LNCAP (cell line): Measurements from ENCODE around the gene PLD6.

ENCODE experiments used
- TF ChIP-seq, protein P1 (sequence below): fragments of 450-650 bp; IDR thresholded peaks from 2 replicates; pipeline ENCODE4 v1.5.1; 2017; ENCODE audit warnings: mild to moderate bottlenecking

The PLD6 gene, protein sequence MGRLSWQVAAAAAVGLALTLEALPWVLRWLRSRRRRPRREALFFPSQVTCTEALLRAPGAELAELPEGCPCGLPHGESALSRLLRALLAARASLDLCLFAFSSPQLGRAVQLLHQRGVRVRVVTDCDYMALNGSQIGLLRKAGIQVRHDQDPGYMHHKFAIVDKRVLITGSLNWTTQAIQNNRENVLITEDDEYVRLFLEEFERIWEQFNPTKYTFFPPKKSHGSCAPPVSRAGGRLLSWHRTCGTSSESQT

DNA sequence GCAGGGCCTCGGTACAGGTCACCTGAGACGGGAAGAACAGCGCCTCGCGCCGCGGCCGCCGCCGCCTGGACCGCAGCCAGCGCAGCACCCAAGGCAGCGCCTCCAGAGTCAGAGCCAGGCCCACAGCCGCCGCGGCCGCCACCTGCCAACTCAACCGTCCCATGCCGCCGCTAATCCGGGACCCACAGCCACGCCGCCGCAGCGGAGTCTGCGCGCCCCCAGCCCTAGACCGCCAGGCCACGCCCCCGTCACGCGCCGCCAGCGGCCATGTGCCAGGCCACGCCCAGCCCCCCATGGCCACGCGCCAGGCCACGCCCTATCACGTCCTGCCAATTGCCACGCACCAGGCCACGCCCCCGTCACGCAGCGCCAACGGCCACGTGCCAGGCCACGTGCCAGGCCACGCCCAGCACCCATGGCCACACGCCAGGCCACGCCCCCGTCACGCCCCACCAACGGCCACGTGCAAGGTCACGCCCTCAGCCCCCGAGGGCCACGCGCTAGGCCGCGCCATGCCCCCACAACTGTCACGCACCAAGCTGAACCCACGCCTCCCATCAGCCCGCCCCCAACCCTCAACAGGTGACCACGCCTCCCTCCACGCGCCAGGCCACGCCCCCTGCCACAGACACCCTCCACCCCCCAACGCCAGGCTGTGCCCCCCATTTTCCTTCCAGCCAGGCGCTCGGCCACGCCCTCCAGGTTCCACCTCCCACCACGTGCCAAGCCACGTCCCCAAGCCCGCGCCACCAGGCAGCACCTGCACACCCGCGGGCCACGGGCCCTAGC is at the start of gene PLD6:
PLD6 (minus strand) TSS at position 210 of the 789 bp plus-strand sequence; CDS start at position 163, 47 bp downstream.
- TF ChIP-seq, protein P1, sequence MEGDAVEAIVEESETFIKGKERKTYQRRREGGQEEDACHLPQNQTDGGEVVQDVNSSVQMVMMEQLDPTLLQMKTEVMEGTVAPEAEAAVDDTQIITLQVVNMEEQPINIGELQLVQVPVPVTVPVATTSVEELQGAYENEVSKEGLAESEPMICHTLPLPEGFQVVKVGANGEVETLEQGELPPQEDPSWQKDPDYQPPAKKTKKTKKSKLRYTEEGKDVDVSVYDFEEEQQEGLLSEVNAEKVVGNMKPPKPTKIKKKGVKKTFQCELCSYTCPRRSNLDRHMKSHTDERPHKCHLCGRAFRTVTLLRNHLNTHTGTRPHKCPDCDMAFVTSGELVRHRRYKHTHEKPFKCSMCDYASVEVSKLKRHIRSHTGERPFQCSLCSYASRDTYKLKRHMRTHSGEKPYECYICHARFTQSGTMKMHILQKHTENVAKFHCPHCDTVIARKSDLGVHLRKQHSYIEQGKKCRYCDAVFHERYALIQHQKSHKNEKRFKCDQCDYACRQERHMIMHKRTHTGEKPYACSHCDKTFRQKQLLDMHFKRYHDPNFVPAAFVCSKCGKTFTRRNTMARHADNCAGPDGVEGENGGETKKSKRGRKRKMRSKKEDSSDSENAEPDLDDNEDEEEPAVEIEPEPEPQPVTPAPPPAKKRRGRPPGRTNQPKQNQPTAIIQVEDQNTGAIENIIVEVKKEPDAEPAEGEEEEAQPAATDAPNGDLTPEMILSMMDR, result no peak

DNA sequence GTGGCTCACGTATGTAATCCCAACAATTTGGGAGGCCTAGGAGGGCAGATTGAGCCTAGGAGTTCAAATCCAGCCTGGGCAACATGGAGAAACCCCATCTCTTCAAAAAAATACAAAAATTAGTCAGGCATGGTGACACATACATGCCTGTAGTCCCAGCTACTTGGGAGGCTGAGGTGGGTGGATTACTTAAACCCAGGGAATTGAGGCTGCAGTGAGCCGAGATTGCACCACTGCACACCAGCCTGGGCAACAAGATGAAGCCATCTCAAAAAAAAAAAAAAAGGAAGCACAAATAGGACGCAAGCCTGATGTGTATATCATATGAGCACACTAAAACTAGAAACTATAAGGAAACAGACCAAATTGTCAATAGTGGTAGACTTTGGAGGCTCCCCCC is 47.9 kb upstream of the PLD6 start:
- TF ChIP-seq, protein P1, result no peak

DNA sequence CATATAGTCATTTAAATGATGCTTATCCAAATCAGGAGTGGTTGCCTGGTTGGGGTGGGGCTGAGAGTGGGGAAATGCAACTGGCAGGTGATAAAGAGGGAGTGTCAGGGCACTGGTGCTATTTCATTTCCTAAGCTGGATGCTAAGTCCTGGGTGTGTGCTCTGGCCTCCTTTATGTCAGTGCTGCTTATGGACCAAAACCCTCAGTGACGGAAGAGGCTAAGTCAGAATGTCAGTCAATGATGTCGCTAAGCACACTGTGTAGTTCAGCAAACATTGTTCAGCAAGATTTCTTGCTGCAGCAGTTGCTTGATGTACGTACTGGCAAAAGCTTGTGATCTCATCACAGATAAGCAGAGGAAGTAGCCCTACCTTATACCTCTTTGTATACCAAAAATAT is 47.3 kb upstream of the PLD6 start:
- TF ChIP-seq, protein P1, result no peak

DNA sequence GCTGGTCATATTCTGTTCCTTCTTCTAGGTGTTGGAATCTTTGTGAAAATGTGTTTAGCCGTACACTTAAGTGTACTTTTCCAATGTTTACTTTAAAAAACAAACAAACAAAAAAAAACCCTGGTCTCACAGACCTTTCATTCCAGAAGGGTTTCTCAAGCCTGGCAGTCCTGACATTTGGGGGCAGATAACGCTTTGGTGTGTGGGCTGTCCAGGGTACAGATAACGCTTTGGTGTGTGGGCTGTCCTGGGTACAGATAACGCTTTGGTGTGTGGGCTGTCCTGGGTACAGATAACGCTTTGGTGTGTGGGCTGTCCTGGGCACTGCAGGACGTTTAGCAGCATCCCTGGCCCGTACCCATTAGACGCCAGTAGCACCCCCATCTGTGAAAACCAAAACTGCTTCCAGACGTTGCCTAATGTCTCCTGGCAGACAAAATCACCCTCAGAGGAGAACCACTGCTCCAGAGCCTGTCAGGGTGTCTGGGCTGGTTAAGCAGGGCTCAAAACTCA is 46.1 kb upstream of the PLD6 start:
- TF ChIP-seq, protein P1, result no peak

DNA sequence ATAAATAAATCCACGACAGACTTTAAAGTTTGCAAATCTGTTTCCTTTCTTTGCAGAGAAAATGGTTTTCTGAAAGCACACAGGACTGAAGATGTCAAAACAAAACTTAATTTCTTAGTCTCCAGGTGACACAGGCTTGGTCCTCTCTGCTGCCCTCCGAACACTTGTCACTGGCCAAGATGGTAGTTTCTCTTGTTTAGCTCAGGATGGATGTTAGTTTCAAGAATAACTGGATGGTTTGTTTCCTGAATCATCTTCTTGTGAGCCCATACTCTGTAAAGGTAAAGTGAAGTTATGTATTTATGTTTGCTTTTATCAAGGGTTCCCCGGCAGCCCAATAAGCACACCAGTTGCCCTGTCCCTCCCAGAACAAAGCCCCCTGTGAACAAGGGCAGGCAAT is 40.7 kb upstream of the PLD6 start:
- TF ChIP-seq, protein P1, result no peak

DNA sequence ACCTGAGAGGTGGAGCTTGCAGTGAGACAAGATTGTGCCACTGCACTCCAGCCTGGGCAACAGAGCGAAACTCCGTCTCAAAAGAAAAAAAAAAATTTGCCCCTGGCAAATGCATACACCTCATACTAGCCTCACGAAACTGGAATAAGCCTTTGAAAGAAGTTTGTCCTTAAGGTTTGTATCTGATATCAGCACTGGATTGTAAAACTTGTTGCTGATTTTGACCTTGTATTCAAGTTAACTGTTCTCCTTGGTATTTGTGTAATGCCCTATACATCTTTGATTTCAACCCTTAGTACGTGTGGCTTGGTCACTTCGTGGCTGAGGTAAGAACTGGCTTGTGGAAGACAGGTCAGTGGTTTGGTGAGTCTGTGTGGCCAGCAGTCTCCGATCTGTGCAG is 37.0 kb upstream of the PLD6 start:
- TF ChIP-seq, protein P1, result no peak

DNA sequence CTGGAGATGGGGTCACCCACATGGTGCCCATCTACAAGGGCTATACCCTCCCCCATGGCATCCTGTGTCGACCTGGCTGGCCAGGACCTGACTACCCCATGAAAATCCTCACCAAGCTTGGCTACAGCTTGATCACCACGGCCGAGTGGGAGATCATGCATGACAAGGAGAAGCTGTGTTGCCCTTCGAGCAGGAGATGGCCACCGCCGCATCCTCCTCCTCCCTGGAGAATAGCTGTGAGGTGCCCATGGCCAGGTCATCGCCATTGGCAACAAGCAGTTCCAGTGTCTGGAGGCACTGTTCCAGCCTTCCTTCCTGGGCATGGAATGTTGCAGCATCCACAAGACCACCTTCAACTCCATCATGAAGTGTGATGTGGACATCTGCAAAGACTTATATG is 36.1 kb upstream of the PLD6 start:
- TF ChIP-seq, protein P1, result no peak
